Esophagus muscularis mucosa (tissue), 3 donors: ENCODE data around the gene C1GALT1C1.

Source experiments
- POLR2A ChIP-seq: fragments of 450-650 bp; IDR thresholded peaks from one replicate; pipeline ENCODE4 v1.6.1; 2017; ENCODE audit warnings: antibody characterized with exemption, moderate library complexity, mild to moderate bottlenecking, low read depth
- TF ChIP-seq, protein P1 (sequence below), 3 experiments: fragments of 200-600 bp in 2 of 3; fragments of 450-650 bp in 1 of 3; sonication (generic) in 2 of 3; IDR thresholded peaks; one replicate each; pipeline ENCODE4 v1.5.1; 2017 to 2019; ENCODE audit warnings: antibody characterized with exemption in 3 of 3, mild to moderate bottlenecking in 2 of 3, moderate library complexity in 1 of 3

DNA sequence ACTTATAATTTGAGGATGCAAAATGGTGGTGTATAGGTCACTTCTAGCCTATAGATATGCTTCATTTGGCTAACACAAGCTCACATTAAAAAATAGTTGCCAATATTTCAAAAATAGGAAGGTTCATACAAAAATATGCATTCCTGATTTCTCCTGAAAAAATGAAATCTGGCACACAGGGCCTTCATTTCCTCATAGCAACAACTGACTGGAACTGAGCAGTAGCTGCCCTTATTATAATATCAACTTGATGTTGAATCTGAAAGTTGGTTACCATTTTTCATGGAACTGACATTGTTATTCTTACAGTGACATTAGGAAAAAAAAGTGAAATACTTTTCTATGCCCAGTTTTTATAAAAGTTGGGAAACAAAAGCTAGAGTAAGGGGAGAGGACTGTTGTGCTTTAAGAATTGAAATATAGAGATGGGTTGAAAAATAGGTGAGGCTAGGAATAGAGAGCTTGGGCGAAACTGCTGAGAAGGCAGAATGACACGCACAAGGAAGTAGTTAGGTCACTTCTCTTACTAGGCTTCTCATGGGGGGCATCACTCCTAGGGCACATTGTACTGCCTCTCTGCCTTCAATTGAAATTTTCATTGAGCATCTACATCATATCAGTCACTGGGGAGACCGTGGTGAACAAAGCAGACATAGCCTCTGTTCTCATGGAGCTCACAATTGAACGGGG lies 43.1 kb upstream of the C1GALT1C1 start:
- TF ChIP-seq, protein P1, sequence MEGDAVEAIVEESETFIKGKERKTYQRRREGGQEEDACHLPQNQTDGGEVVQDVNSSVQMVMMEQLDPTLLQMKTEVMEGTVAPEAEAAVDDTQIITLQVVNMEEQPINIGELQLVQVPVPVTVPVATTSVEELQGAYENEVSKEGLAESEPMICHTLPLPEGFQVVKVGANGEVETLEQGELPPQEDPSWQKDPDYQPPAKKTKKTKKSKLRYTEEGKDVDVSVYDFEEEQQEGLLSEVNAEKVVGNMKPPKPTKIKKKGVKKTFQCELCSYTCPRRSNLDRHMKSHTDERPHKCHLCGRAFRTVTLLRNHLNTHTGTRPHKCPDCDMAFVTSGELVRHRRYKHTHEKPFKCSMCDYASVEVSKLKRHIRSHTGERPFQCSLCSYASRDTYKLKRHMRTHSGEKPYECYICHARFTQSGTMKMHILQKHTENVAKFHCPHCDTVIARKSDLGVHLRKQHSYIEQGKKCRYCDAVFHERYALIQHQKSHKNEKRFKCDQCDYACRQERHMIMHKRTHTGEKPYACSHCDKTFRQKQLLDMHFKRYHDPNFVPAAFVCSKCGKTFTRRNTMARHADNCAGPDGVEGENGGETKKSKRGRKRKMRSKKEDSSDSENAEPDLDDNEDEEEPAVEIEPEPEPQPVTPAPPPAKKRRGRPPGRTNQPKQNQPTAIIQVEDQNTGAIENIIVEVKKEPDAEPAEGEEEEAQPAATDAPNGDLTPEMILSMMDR (IDR thresholded peaks at IDR 0.05) = no peak
- no peak for TF ChIP-seq POLR2A
